HFFc6 (cell line): ENCODE data around the gene CDH10. TPM values are rescaled to one million over a fixed set of nuclear protein-coding genes. Genes with fewer than 3 reads are reported as not detected.

ENCODE experiments used
- DNase-seq: peaks from one replicate; pipeline ENCODE4 v3.0.0-alpha.2; 2018
- H3K27ac Mint-ChIP-seq: 2 replicates; pipeline ENCODE4 v1.8.0; 2020; ENCODE audit warnings: mild to moderate bottlenecking, mixed read lengths
- H3K27me3 Mint-ChIP-seq: 2 replicates; pipeline ENCODE4 v1.8.0; 2021; ENCODE audit warnings: mild to moderate bottlenecking, moderate library complexity, mixed read lengths; ENCODE audit not compliant: insufficient read depth
- H3K36me3 Mint-ChIP-seq: 2 replicates; pipeline ENCODE4 v1.8.0; 2021; ENCODE audit warnings: low read depth, mixed read lengths
- H3K4me1 Mint-ChIP-seq: 2 replicates; pipeline ENCODE4 v1.8.0; 2020; ENCODE audit warnings: low read depth, mixed read lengths
- H3K4me3 Mint-ChIP-seq: 2 replicates; pipeline ENCODE4 v1.8.0; 2020; ENCODE audit warnings: mild to moderate bottlenecking, moderate library complexity, mixed read lengths
- H3K9me3 Mint-ChIP-seq: 2 replicates; pipeline ENCODE4 v1.8.0; 2020; ENCODE audit warnings: mild to moderate bottlenecking, mixed read lengths
- CTCF ChIP-seq: fragments of 200-600 bp; sonication (generic); IDR thresholded peaks from 2 replicates; pipeline ENCODE4 v1.5.0; 2021; ENCODE audit warnings: antibody characterized with exemption, mild to moderate bottlenecking
- total RNA-seq, 6 experiments: library from RNA; stranded (reverse); fragmentation: NEBNext Ultra II Directional; extraction: Animal tissue kit (Norgen Biotek cat#: 25700); gene quantifications; 2 replicates in 1 of 6; 3 replicates in 5 of 6; pipeline ENCODE4 v1.2.3, GENCODE V29; 2021

Gene CDH10
- total RNA-seq, 6 experiments from 2014 or later, result 0.10 to 0.71 (median 0.17) TPM

DNA sequence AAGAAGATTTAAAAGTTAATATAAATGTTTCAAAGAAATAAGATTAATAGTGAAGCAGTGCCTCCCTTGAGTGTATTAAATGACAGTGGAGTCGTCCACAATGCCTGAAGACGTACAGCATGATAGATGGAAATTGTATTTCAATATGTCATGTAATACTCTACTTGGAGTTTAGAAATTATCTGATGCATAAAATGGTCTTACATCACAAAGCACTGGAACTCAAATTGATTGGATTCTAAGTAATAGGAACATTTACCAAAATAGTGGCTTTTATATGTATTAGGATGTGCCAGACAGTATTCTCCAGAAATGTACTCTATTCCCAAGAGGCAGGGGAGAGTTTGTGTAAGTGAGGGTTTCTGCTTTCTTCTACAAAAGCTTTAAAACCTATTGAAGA is 49.4 kb downstream of the CDH10 start:
- H3K27ac Mint-ChIP-seq, result no peak overlapping the region
- DNase-seq, result no peak
- H3K4me3 Mint-ChIP-seq, result no peak overlapping the region
- H3K9me3 Mint-ChIP-seq, result peaks cover 9% of the 10 kb centered on the region
- H3K27me3 Mint-ChIP-seq, result no peaks in the 10 kb centered on the region
- H3K36me3 Mint-ChIP-seq, result peaks cover 2% of the 10 kb centered on the region; the same call in 1 of the 2 replicates
- no peaks in the 10 kb centered on the region for H3K4me1 Mint-ChIP-seq
- TF ChIP-seq CTCF, result no peak

DNA sequence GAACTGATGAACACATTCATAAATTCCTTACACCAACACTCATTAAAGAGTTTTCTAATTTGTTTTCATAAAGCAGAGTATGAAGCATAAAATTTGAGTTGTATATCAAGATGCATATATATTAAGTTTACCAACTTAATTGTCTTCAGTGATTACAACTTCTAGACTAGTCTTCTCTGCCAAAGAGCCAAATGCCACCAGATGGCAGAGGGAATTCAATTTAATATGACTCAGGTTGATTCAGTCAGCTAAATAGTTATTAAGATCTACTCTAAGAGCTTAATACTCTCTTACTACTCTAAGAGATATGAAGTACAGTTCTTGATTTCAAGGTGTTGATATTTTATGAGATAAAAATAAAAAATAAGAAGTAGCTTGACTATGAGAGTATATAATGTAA is 53.4 kb downstream of the CDH10 start:
- no peaks in the 10 kb centered on the region for H3K4me1 Mint-ChIP-seq
- H3K4me3 Mint-ChIP-seq, result no peak overlapping the region
- no peak overlapping the region for H3K27ac Mint-ChIP-seq

DNA sequence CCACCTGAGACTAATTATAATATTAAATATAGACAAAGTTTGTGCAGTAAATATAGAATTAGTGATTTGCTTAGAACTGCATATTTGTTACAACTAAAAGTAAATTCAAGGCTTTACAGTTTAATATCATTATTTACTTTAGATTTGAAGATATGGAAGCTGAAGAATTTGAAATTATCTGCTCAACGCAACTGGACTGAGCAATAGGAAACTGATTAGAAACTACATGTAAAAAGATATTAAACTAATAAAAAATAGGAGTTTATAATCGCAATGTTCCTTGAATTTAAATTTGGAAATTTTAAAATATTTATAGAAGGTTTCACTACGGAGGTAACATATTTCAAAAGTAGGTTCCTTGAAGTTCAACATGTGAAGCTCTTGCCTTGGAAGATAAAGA is 55.2 kb downstream of the CDH10 start:
- no peaks in the 10 kb centered on the region for H3K36me3 Mint-ChIP-seq
- TF ChIP-seq CTCF, result no peak

More for the DNA sequence above, 53.4 kb downstream of the CDH10 start:
- no peak for TF ChIP-seq CTCF
- DNase-seq, result no peak
- H3K36me3 Mint-ChIP-seq, result no peaks in the 10 kb centered on the region
- H3K9me3 Mint-ChIP-seq, result peaks cover 7% of the 10 kb centered on the region
- H3K27me3 Mint-ChIP-seq, result no peaks in the 10 kb centered on the region

DNA sequence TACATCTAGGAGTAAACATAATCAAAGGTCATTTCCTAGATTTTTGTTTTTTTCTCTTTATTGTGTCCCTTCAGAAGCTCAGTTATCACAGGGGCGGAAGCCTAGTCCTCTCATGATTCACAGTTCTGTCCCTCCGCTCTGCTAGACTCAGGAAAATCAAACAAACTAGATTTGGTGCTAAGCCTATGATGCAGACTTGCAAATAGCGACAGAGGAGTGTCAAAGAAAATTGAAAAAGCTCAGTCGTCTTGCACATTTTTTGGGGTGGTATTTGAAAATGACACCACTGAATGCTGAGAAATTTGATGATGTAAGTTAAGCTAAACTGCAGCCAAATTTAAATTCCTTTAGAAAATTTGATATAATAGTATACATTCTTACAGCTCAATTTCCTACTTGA is 59.0 kb downstream of the CDH10 start:
- no peaks in the 10 kb centered on the region for H3K4me1 Mint-ChIP-seq
- H3K36me3 Mint-ChIP-seq, result no peaks in the 10 kb centered on the region
- H3K27ac Mint-ChIP-seq, result no peak overlapping the region
- no peak overlapping the region for H3K4me3 Mint-ChIP-seq
- TF ChIP-seq CTCF, result no peak
- peaks cover 27% of the 10 kb centered on the region for H3K9me3 Mint-ChIP-seq
- H3K27me3 Mint-ChIP-seq, result no peaks in the 10 kb centered on the region
- DNase-seq, result no peak

More for the DNA sequence above, 55.2 kb downstream of the CDH10 start:
- Mint-ChIP-seq H3K4me1 (no peaks in the 10 kb centered on the region), H3K9me3 (peaks cover 19% of the 10 kb centered on the region), H3K4me3 (no peak overlapping the region), H3K27me3 (no peaks in the 10 kb centered on the region), H3K27ac (no peak overlapping the region)
- no peak for DNase-seq

DNA sequence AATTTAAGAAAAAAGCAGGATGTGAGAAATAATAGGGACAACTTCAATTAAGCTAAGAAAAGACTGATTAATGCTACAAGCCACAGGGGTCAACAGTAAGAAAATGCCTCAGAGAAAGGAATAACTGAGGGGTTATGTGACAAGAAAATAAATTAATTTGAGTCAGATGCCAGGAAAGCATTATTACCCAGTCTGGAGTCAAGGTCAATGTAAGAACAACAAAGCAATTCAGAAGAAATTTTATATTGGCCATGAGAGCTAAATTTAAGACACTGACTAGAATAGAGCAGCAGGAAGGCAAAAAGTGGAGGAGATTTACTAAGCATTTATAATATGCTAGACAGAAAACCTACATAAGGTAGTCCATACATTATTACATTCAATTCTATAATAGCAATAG is 73.5 kb downstream of the CDH10 start:
- Mint-ChIP-seq H3K4me1 (no peaks in the 10 kb centered on the region), H3K27me3 (no peaks in the 10 kb centered on the region), H3K9me3 (peaks cover 20% of the 10 kb centered on the region), H3K4me3 (no peak overlapping the region), H3K36me3 (peaks cover 5% of the 10 kb centered on the region; the same call in 1 of the 2 replicates), H3K27ac (no peak overlapping the region)
- no peak for DNase-seq
- TF ChIP-seq CTCF, result no peak

DNA sequence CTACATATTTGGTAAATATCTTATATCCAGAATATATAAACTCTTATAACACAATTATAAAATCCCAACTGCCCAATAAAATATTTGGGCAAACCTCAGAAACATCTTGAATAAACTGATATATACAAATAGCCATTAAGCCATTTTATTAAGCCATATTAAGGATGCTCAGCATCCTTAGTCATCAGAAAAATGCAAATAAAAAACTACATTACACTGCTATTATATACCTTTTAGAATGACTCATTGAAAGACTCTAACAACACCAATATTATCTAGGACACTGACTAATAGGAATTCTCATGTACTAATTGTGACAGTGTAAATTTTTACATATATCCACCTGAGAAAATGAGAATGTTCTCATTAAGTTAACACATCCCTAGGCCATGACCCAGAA is 77.8 kb downstream of the CDH10 start:
- DNase-seq, result no peak

More for the DNA sequence above, 77.8 kb downstream of the CDH10 start:
- Mint-ChIP-seq H3K27me3 (no peaks in the 10 kb centered on the region), H3K4me3 (no peak overlapping the region), H3K9me3 (peaks cover 43% of the 10 kb centered on the region), H3K4me1 (no peaks in the 10 kb centered on the region), H3K27ac (no peak overlapping the region), H3K36me3 (no peaks in the 10 kb centered on the region; the same call in 1 of the 2 replicates)
- TF ChIP-seq CTCF, result no peak
